T-helper 1 cell treated with Interleukin-12 subunit alpha and Interleukin-12 subunit beta and Interleukin-4 antibody, amounts not matched to agents 30 μg/mL and 1 μg/mL, for 36 hours (primary cell): ENCODE results near the gene ARHGAP24.

ENCODE experiments used
- H3K27ac Mint-ChIP-seq: one replicate; pipeline ENCODE4 v1.8.0; 2021; ENCODE audit warnings: mild to moderate bottlenecking, mixed read lengths
- H3K27me3 Mint-ChIP-seq: one replicate; pipeline ENCODE4 v1.8.0; 2021; ENCODE audit warnings: low read depth, mixed read lengths
- H3K36me3 Mint-ChIP-seq: one replicate; pipeline ENCODE4 v1.8.0; 2021; ENCODE audit warnings: low read depth, mixed read lengths
- H3K4me1 Mint-ChIP-seq: one replicate; pipeline ENCODE4 v1.8.0; 2021; ENCODE audit warnings: low read depth, mixed read lengths
- H3K4me3 Mint-ChIP-seq: one replicate; pipeline ENCODE4 v1.8.0; 2021; ENCODE audit warnings: mild to moderate bottlenecking, moderate library complexity, mixed read lengths
- H3K9me3 Mint-ChIP-seq: one replicate; pipeline ENCODE4 v1.8.0; 2021; ENCODE audit warnings: mixed read lengths

Gene ARHGAP24

DNA sequence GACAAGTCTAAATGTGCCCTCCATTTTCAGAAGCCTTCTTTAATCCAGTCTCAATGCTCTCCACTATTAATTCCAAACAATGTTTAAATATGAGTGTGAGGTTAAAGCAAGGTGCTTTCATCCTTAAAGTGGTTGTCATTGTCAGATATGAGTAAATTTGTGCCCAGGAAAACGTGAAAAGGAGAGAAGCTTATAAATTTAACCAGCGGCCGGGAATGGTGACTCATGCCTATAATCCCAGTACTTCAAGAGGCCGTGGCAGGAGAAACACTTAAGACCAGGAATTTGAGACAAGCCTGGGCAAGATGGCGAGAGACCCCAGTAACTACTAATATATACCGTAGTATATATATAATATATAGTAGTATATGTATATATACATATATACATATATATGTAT lies 270.0 kb downstream of the ARHGAP24 start:
- no peaks in the 10 kb centered on the region for H3K4me1 Mint-ChIP-seq
- H3K36me3 Mint-ChIP-seq, result no peaks in the 10 kb centered on the region
- H3K27me3 Mint-ChIP-seq, result no peaks in the 10 kb centered on the region
- no peaks in the 10 kb centered on the region for H3K9me3 Mint-ChIP-seq
- no peak overlapping the region for H3K27ac Mint-ChIP-seq
- H3K4me3 Mint-ChIP-seq, result no peak overlapping the region

DNA sequence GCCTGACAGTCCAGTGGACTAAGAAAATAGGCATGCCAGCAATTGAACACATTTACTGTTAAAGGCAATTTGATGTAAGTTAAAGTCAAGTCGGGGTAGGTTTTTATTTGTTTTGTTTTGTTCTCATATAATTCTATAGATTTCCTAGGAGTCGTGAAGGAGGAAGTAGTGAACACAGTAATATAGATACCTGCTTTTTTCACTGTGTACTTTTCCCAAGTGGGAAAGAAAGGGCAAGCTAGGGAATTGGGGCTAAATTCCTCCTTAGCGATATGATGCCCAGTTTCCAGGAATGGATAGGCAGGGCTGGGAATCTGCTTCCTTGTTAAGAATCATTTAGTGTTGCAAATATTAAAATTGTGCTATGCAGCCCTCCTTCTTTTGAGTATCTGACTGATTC lies 271.0 kb downstream of the ARHGAP24 start:
- no peak overlapping the region for H3K27ac Mint-ChIP-seq
- no peaks in the 10 kb centered on the region for H3K4me1 Mint-ChIP-seq

DNA sequence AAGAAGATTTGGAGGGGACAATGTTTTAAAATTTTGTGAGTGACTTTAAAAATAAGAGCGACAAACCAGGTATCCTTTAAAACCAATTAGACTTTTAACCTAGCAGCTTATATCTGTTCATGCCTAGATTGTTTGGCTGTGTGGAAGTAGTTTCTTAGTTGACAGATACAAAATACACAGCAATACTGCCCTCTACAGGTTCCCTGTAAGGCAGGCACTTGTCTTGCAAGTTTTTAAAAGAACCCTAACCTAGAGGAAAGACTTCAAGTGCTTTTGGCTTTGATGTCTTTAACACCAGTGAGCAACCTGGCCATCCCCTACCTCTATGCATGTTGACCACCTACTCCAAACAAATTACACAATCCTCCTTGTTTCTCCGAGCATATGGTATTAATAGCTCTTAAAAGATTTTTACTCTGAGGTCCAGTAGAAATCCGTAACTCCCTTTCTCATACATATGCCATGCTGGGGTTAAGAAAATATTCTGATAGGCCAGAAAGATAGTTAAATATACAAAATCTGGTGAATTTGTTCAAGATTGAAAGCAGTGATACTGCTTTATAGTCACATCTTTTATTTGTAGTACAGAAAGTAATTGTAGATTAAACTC lies 273.0 kb downstream of the ARHGAP24 start:
- no peak overlapping the region for H3K27ac Mint-ChIP-seq
- no peaks in the 10 kb centered on the region for H3K27me3 Mint-ChIP-seq
- no peaks in the 10 kb centered on the region for H3K9me3 Mint-ChIP-seq

More for the DNA sequence above, 271.0 kb downstream of the ARHGAP24 start:
- no peaks in the 10 kb centered on the region for H3K36me3 Mint-ChIP-seq
- H3K27me3 Mint-ChIP-seq, result no peaks in the 10 kb centered on the region
- H3K9me3 Mint-ChIP-seq, result no peaks in the 10 kb centered on the region
- H3K4me3 Mint-ChIP-seq, result no peak overlapping the region

DNA sequence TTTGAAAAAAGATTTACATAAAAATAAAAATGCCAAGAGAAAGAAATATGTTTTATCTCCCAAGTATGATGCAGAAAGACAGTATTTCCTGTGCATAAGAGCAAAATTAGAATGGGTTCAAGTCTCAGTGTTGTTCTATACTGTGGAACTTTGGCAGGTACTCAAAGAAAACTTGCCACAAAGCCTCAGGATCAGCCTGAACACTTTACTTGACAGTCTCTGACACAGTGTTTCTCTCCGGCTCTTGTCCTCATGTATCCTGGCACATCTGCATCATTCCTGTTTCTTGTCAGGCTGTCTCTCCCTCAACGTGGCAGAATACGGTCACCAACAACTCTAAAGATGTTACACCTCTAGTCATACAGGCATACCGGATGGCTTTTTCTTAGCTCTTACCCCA lies 273.7 kb downstream of the ARHGAP24 start:
- H3K27ac Mint-ChIP-seq, result no peak overlapping the region
- H3K4me3 Mint-ChIP-seq, result no peak overlapping the region
- no peaks in the 10 kb centered on the region for H3K9me3 Mint-ChIP-seq
- no peaks in the 10 kb centered on the region for H3K4me1 Mint-ChIP-seq
- H3K27me3 Mint-ChIP-seq, result no peaks in the 10 kb centered on the region
- no peaks in the 10 kb centered on the region for H3K36me3 Mint-ChIP-seq

More for the DNA sequence above, 273.0 kb downstream of the ARHGAP24 start:
- no peak overlapping the region for H3K4me3 Mint-ChIP-seq
- H3K36me3 Mint-ChIP-seq, result no peaks in the 10 kb centered on the region
- H3K4me1 Mint-ChIP-seq, result no peaks in the 10 kb centered on the region

DNA sequence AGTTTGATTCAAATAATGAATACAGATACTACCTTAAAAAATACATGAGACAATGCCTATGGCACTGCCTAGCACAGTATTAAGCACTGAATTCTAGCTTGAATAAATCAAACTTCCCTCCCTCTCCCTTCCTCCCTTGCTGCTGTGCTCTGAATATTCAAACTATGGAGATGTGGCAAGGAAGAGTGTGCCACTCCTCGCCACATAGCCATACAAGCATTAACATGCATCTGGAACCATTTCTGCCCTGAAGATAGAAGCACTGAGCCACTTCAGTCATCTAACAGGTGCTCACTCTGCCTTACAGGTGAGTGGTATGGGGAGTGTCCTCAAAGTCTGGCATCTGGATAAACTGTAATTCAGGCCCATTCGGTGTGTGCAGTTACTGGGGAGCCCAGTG lies 276.9 kb downstream of the ARHGAP24 start:
- Mint-ChIP-seq H3K36me3 (no peaks in the 10 kb centered on the region), H3K4me1 (no peaks in the 10 kb centered on the region), H3K27ac (no peak overlapping the region), H3K27me3 (no peaks in the 10 kb centered on the region), H3K4me3 (no peak overlapping the region), H3K9me3 (no peaks in the 10 kb centered on the region)

DNA sequence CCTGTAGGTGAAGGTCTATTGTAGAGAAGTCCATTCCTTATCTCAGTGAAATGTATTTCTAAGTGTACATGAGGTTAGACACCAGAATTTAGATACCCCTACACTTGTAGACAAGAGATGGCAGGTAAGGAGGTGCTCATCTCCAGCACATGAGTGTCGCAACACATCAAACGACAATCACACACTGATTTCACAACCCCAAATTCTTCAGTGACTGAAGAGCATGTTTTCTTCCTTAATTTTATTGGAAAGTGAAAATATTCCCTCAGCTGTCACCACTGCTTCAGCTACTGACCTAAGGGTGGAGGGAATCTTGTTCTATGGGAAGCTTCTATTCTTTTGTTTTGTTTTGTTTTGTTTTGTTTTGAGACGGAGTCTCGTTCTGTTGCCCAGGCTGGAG lies 280.3 kb downstream of the ARHGAP24 start:
- Mint-ChIP-seq H3K9me3 (no peaks in the 10 kb centered on the region), H3K4me1 (no peaks in the 10 kb centered on the region), H3K36me3 (no peaks in the 10 kb centered on the region), H3K4me3 (no peak overlapping the region), H3K27ac (no peak overlapping the region), H3K27me3 (no peaks in the 10 kb centered on the region)

DNA sequence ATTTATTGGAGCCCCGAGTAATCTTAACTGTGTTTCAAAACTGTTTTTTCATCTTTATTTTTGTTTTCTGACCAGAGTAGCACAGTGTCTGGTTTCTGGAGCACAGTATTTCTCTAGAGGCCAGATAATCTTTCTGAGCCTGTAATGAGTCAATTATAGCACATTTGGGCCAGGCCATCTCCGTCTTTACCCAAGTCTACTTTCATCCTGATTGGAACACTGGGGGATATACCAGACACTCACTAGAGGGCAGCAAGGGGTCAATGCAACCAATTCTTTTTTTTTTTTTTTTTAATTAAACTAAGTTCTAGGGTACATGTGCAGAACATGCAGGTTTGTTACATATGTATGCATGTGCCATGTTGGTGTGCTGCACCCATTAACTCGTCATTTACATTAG lies 282.0 kb downstream of the ARHGAP24 start:
- Mint-ChIP-seq H3K9me3 (no peaks in the 10 kb centered on the region), H3K27ac (no peak overlapping the region), H3K4me3 (no peak overlapping the region), H3K27me3 (no peaks in the 10 kb centered on the region), H3K4me1 (no peaks in the 10 kb centered on the region), H3K36me3 (no peaks in the 10 kb centered on the region)

DNA sequence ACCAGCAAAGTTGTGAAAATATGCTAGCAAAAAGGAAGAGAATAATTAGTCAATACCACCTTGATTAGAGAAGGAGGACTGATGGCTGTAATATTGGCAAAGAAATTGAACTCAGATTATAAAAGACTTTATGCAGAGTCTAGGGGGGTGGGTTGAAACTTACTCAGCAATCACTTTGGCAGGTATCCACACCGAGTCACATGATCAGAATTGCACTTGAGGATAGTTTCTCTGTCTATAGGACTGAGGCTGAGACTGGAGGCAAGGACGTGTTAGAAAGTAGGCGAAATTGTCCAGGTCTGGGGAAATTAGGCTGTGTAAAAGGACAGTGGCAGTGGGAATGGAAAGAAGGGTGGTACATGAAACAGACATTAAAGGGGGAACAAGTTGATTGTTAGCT lies 284.4 kb downstream of the ARHGAP24 start:
- Mint-ChIP-seq H3K9me3 (no peaks in the 10 kb centered on the region), H3K36me3 (no peaks in the 10 kb centered on the region), H3K27me3 (no peaks in the 10 kb centered on the region), H3K4me3 (no peak overlapping the region), H3K4me1 (no peaks in the 10 kb centered on the region), H3K27ac (no peak overlapping the region)

DNA sequence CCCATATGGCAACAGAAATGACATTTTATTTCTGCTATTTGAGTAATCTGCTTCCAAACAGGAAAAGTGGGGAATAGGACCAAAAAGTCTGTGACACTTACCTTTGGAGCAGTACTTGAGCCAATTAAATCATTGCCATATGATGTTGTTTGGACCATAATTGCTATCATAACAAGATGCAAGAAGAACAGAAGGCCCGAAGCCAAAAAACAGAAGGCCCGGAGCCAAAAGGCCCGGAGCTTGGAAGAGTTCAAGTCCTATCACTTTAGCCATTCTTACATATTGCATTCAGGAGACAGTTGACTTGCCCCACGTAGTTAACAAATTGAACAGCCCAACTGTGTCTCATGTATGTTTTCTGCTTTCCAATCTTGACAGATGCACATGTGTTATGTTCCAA lies 285.6 kb downstream of the ARHGAP24 start:
- no peaks in the 10 kb centered on the region for H3K4me1 Mint-ChIP-seq
- no peaks in the 10 kb centered on the region for H3K27me3 Mint-ChIP-seq
- H3K9me3 Mint-ChIP-seq, result no peaks in the 10 kb centered on the region
- no peak overlapping the region for H3K4me3 Mint-ChIP-seq
- no peak overlapping the region for H3K27ac Mint-ChIP-seq
- H3K36me3 Mint-ChIP-seq, result no peaks in the 10 kb centered on the region

DNA sequence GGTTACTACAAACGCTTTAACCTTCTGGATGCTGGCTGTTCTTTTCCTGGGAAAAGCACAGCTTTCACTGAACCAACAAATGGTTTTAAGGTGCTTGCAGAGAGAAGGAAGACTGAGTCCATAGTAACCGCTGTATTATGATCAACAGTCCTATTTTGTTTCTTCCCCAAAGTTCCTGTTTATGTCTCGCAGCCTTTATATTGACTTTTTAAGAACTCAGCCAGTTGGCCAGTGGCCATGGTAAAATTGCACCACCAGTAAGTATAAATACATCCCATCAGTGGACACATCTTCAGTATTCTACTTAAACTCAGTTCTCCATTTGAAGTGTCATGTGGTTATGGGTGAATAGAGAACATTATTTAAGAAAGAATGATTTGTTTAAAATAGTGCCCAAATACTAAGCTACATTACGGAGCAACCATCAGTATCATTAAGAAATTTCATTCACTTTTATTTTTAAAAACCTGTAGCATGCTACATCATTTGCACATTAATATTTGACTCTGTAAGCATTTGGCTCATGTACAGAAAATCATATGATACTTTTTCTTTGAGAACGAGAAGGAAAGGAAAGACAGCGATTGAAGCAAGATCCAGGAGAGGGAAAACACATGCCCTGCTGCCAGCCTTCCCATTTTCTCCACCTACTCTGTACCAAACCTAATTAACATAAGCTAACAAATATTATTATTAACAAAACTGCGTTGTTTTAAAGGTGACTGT lies 287.0 kb downstream of the ARHGAP24 start:
- H3K4me3 Mint-ChIP-seq, result no peak overlapping the region
- no peaks in the 10 kb centered on the region for H3K36me3 Mint-ChIP-seq
- no peaks in the 10 kb centered on the region for H3K4me1 Mint-ChIP-seq
- H3K9me3 Mint-ChIP-seq, result no peaks in the 10 kb centered on the region
- H3K27ac Mint-ChIP-seq, result no peak overlapping the region
- no peaks in the 10 kb centered on the region for H3K27me3 Mint-ChIP-seq

DNA sequence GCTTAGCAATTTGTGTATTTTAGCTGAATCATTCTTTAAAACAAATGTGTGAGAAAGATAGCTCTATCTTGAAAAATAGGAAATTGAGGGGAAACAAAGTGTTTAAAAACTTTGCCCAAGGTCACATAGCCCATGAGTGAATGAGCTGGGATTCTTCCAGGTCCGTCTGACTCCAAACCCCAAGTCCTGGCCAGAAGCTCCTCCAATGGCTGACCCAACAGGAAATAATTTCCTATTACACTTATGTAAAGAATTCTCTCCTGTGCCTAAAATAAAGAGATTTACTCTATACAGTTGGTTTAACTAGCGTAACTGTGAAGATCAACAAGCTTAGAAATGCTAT lies 287.6 kb downstream of the ARHGAP24 start:
- H3K27me3 Mint-ChIP-seq, result no peaks in the 10 kb centered on the region
- H3K9me3 Mint-ChIP-seq, result no peaks in the 10 kb centered on the region
- H3K4me1 Mint-ChIP-seq, result no peaks in the 10 kb centered on the region
- H3K27ac Mint-ChIP-seq, result no peak overlapping the region
- H3K36me3 Mint-ChIP-seq, result no peaks in the 10 kb centered on the region
- no peak overlapping the region for H3K4me3 Mint-ChIP-seq

DNA sequence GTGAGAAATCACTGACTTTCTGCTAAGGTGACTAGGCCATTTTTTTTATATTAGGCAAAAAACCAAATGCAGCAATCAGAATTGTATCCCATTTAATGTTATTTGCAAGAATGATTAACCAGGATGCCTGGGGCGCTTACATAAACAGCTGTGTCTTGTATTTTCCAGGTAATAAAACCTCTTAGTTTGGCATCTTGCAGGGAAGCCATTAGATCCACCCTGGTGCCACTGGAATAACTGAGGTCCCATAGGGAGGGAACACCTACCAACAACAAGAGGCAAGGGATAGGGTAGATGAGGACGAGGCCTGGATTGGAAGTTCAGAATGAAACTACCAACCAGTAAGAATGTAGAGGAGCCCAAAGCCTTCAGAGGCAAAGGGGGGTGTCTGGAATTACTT lies 288.3 kb downstream of the ARHGAP24 start:
- H3K4me1 Mint-ChIP-seq, result no peaks in the 10 kb centered on the region
- H3K4me3 Mint-ChIP-seq, result no peak overlapping the region
- no peaks in the 10 kb centered on the region for H3K36me3 Mint-ChIP-seq
- H3K27me3 Mint-ChIP-seq, result no peaks in the 10 kb centered on the region
- H3K9me3 Mint-ChIP-seq, result no peaks in the 10 kb centered on the region
- H3K27ac Mint-ChIP-seq, result no peak overlapping the region

DNA sequence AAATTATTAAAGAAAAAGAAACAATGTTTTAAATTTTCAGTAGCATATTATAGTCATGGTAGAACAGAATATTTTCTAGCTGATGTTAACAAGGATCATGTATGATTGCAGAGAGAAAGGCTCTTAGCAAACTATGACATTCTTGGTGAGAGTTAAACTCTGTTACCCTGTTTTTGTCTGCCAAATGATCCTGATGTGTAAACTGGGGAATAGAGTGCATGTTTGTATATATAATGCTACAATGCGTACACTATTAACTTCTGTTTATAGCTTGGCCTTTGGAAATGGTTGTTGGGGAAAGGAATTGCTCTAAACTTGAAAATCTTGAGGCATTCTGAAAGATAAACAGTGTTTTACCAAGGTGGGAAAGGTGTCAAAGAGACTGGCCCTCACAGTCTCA lies 292.7 kb downstream of the ARHGAP24 start:
- no peaks in the 10 kb centered on the region for H3K36me3 Mint-ChIP-seq
- no peak overlapping the region for H3K27ac Mint-ChIP-seq
- no peak overlapping the region for H3K4me3 Mint-ChIP-seq
- no peaks in the 10 kb centered on the region for H3K27me3 Mint-ChIP-seq
- no peaks in the 10 kb centered on the region for H3K4me1 Mint-ChIP-seq
- no peaks in the 10 kb centered on the region for H3K9me3 Mint-ChIP-seq

DNA sequence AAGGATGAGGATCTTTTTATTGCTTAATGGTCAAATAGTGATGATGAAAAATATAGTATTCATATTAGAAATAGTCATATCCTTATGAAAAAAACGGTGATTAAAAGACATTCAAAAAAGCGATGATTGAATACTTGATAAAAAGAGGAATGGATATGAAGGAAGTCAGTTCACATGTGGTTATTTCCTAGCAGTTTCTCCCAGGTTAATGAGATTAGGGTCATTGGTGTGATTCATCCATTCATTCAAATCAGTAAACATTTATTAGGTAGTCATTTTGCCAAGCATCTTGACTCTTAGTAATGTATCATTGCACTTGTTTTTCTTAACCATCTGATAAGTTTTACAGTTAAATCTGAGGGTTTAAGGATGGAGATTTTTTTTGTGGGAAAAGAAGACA lies 294.1 kb downstream of the ARHGAP24 start:
- Mint-ChIP-seq H3K27me3 (no peaks in the 10 kb centered on the region), H3K4me1 (no peaks in the 10 kb centered on the region), H3K36me3 (no peaks in the 10 kb centered on the region), H3K4me3 (no peak overlapping the region), H3K9me3 (no peaks in the 10 kb centered on the region), H3K27ac (no peak overlapping the region)

DNA sequence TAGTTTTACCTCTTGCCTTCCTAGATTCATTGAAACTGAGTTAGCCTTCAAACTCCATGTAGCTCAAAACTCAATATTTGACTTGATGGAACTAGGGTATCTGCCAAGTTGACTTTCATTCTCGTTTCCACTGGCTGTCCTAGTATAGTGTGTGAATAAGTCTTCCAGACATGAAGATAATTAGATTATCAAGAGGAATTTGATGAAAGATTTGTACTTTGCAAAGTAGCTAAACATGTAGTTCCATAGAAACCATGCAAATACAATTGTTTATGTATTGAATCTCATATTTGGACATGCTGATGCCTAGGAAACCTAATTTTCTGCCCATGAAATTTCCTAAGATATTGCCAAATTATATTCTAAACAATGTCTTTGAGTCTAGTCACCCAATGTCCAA lies 297.5 kb downstream of the ARHGAP24 start:
- no peaks in the 10 kb centered on the region for H3K36me3 Mint-ChIP-seq
- H3K9me3 Mint-ChIP-seq, result no peaks in the 10 kb centered on the region
- H3K4me1 Mint-ChIP-seq, result no peaks in the 10 kb centered on the region
- no peak overlapping the region for H3K4me3 Mint-ChIP-seq
- no peaks in the 10 kb centered on the region for H3K27me3 Mint-ChIP-seq
- no peak overlapping the region for H3K27ac Mint-ChIP-seq

DNA sequence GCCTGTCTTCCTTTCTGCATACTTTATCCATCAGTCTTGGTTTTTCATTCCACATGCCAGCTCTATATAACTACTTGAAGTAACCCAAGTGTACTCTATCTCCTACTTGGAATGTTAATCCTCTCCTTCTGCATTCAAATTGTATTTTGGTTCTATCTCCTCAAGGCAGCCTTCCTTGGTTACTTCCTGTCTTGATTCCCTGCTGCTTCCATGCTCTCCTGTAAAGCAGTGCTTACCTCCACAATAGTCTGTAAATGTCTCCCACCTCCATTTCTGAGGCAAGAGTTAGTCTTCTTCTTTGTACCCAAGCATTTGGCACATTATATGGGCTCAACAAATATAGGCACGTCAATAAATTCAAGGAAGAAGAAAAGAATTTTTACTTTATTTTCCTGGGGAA lies 298.4 kb downstream of the ARHGAP24 start:
- Mint-ChIP-seq H3K27ac (no peak overlapping the region), H3K4me3 (no peak overlapping the region), H3K36me3 (no peaks in the 10 kb centered on the region), H3K9me3 (no peaks in the 10 kb centered on the region), H3K4me1 (no peaks in the 10 kb centered on the region), H3K27me3 (no peaks in the 10 kb centered on the region)
